ENCODE results near the gene TMEM100.

DNA sequence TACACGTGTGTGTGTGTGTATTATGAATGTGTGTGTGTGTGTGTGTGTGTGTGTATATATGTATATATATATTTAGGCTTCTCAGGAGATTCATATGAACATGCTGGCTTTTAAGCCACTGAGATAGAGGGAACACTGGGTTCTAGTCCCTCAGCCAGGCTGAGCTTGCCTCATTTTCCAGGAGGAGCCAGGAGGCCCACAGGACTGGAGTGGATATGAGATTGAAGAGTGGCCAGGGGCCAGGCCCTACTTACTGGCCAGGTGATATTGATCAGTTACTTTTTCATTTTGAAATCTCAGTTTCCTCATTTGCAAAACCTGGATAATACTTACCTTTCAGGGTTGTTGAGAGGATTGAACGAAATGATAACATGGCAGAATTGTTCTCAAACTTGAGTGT lies 34.0 kb upstream of the TMEM100 start:
- TF ChIP-seq, protein P1, sequence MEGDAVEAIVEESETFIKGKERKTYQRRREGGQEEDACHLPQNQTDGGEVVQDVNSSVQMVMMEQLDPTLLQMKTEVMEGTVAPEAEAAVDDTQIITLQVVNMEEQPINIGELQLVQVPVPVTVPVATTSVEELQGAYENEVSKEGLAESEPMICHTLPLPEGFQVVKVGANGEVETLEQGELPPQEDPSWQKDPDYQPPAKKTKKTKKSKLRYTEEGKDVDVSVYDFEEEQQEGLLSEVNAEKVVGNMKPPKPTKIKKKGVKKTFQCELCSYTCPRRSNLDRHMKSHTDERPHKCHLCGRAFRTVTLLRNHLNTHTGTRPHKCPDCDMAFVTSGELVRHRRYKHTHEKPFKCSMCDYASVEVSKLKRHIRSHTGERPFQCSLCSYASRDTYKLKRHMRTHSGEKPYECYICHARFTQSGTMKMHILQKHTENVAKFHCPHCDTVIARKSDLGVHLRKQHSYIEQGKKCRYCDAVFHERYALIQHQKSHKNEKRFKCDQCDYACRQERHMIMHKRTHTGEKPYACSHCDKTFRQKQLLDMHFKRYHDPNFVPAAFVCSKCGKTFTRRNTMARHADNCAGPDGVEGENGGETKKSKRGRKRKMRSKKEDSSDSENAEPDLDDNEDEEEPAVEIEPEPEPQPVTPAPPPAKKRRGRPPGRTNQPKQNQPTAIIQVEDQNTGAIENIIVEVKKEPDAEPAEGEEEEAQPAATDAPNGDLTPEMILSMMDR (IDR thresholded peaks at IDR 0.05): no peak
- TF ChIP-seq ZFX (IDR thresholded peaks at IDR 0.05; ENCODE audit: borderline replicate concordance): no peak
